ENCODE results near the gene MYO1D. TPM values are rescaled to one million over a fixed set of nuclear protein-coding genes. Genes with fewer than 3 reads are reported as not detected.

MYO1D gene
- total and polyA plus RNA-seq, 4 donors: 22.0 to 75.8 (median 61.4) TPM

DNA sequence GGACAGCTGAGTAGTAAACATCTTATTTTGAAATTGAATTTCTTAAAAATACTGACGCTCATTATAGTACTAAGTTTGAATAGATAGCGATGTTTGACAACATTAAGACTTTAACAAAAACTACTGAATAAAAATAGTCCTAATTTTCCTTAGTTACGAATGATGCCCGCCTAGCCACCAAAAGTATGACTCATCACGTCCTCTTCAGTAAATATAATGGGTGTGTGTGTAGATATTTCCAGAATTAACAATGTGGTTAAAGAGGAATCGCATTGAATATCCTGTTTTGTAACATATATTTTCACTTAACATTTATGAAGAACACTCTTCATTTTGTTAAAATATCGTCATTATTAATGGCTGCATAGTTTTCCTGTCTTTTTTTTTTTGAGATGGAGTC, 187.6 kb downstream of the MYO1D start:
- WGBS, 2 donors: 86 to 90% methylated on average over 7 of the region's 7 CpGs
- TF ChIP-seq, protein P1, sequence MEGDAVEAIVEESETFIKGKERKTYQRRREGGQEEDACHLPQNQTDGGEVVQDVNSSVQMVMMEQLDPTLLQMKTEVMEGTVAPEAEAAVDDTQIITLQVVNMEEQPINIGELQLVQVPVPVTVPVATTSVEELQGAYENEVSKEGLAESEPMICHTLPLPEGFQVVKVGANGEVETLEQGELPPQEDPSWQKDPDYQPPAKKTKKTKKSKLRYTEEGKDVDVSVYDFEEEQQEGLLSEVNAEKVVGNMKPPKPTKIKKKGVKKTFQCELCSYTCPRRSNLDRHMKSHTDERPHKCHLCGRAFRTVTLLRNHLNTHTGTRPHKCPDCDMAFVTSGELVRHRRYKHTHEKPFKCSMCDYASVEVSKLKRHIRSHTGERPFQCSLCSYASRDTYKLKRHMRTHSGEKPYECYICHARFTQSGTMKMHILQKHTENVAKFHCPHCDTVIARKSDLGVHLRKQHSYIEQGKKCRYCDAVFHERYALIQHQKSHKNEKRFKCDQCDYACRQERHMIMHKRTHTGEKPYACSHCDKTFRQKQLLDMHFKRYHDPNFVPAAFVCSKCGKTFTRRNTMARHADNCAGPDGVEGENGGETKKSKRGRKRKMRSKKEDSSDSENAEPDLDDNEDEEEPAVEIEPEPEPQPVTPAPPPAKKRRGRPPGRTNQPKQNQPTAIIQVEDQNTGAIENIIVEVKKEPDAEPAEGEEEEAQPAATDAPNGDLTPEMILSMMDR (IDR thresholded peaks at IDR 0.05; ENCODE audit: control extremely low read depth, extremely low read depth): no peak
- ATAC-seq (ENCODE audit: insufficient read depth, low FRiP score): no peak
- no peaks in the 10 kb centered on the region for H3K27me3 ChIP-seq (ENCODE audit: control insufficient read depth in 3 of 3, insufficient read depth in 3 of 3, low read length in 2 of 3)
- no peaks in the 10 kb centered on the region for H3K36me3 ChIP-seq (ENCODE audit: control insufficient read depth in 4 of 4, insufficient read depth in 4 of 4, low read length in 4 of 4)
- H3K4me3 ChIP-seq: no peak overlapping the region
- H3K27ac ChIP-seq (ENCODE audit: low read depth in 1 of 2, low read length in 1 of 2): no peak overlapping the region
- H3K9me3 ChIP-seq (ENCODE audit: control insufficient read depth in 4 of 4, insufficient read depth in 3 of 4, low read length in 3 of 4): no peaks in the 10 kb centered on the region
- DNase-seq: no peak
- no peaks in the 10 kb centered on the region for H3K4me1 ChIP-seq (ENCODE audit: control insufficient read depth in 5 of 5, insufficient read depth in 5 of 5, low read length in 5 of 5)
- no peak overlapping the region for H3K9ac ChIP-seq (ENCODE audit: insufficient read depth in 1 of 2, low read length in 2 of 2)

DNA sequence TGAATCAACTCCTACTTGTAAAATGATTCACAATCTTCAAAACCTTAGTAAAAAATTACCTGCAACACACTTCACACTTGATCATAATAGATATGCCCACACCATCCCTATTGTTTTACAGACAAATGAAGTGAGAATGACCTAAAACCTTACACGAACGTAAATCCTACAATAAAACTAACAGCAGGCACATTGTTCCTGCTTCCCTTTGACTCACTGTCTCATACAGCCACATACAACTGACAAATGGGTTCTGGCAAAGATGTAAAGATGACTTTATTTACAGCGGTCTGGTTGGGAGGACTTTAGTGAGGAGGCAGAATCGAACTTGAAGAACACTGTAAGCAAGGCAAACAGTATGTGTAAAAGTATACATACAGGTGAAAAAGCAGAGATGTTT, 188.7 kb downstream of the MYO1D start:
- Histone ChIP-seq H3K4me3 (no peak overlapping the region), H3K4me1 (ENCODE audit: control insufficient read depth in 5 of 5, insufficient read depth in 5 of 5, low read length in 5 of 5) (no peaks in the 10 kb centered on the region), H3K27me3 (ENCODE audit: control insufficient read depth in 3 of 3, insufficient read depth in 3 of 3, low read length in 2 of 3) (no peaks in the 10 kb centered on the region), H3K9ac (ENCODE audit: insufficient read depth in 1 of 2, low read length in 2 of 2) (no peak overlapping the region), H3K9me3 (ENCODE audit: control insufficient read depth in 4 of 4, insufficient read depth in 3 of 4, low read length in 3 of 4) (no peaks in the 10 kb centered on the region), H3K27ac (ENCODE audit: low read depth in 1 of 2, low read length in 1 of 2) (no peak overlapping the region), H3K36me3 (ENCODE audit: control insufficient read depth in 4 of 4, insufficient read depth in 4 of 4, low read length in 4 of 4) (no peaks in the 10 kb centered on the region)
- ATAC-seq (ENCODE audit: insufficient read depth, low FRiP score): no peak
- WGBS, 2 donors: 80 to 82% methylated on average over 4 of the region's 4 CpGs
- TF ChIP-seq, protein P1 (IDR thresholded peaks at IDR 0.05; ENCODE audit: control extremely low read depth, extremely low read depth): no peak
- no peak for DNase-seq

DNA sequence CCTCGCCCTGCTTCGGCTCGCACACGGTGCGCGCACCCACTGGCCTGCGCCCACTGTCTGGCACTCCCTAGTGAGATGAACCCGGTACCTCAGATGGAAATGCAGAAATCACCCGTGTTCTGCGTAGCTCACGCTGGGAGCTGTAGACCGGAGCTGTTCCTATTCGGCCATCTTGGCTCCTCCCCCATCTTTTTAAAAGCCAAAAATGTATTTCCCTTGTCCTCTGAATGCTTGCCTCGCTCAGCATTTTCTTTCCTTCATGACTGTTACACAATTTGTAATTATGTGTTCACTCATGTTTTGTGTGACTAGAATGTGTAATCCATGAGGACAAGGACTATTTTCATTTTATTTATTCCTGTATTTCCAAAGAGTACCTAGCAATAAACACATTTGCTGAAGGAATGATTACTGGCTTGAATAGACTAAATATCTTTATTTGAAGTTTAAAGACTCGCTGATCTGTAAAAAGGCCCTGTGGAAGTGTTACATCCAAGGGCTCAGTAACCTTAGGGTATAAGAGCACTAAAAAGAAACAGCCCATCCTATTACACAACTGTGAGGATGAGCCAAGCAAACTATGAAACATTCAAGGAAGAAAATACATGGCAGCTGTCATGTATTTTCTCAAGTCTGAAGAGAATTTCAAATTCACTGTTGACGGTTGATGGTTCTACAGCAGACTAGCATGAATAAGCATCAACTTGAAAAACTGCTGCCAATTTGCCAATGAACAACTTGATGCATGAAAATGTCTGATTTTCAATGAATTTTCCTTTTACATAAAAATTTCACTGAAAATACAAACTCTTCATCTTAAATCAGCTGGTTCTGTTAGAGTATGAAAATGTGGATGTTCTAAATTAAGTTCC, 192.6 kb downstream of the MYO1D start:
- H3K27ac ChIP-seq (ENCODE audit: low read depth in 1 of 2, low read length in 1 of 2): no peak overlapping the region
- H3K4me3 ChIP-seq: no peak overlapping the region
- 91 to 95% methylated on average over 9 to 10 of the region's 16 CpGs for WGBS, 2 donors
- DNase-seq (peak in 2 of 3 donors; percentile 47 to 55), ATAC-seq (ENCODE audit: insufficient read depth, low FRiP score) (no peak)
- TF ChIP-seq, protein P1 (IDR thresholded peaks at IDR 0.05; ENCODE audit: control extremely low read depth, extremely low read depth): no peak
- no peaks in the 10 kb centered on the region for H3K4me1 ChIP-seq (ENCODE audit: control insufficient read depth in 5 of 5, insufficient read depth in 5 of 5, low read length in 5 of 5)
- H3K9ac ChIP-seq (ENCODE audit: insufficient read depth in 1 of 2, low read length in 2 of 2): no peak overlapping the region
- no peaks in the 10 kb centered on the region for H3K27me3 ChIP-seq (ENCODE audit: control insufficient read depth in 3 of 3, insufficient read depth in 3 of 3, low read length in 2 of 3)
- no peaks in the 10 kb centered on the region for H3K36me3 ChIP-seq (ENCODE audit: control insufficient read depth in 4 of 4, insufficient read depth in 4 of 4, low read length in 4 of 4)
- no peaks in the 10 kb centered on the region for H3K9me3 ChIP-seq (ENCODE audit: control insufficient read depth in 4 of 4, insufficient read depth in 3 of 4, low read length in 3 of 4)
